T-helper 1 cell (primary cell): ENCODE data around the gene LMNB1.
A peak's percentile ranks its signal among the peaks of the same experiment; 100 is the strongest.
"Not testable (repeated sequence)": the region's sequence is repeated elsewhere in the genome, so short reads cannot be mapped to it uniquely, and the experiment has no call there.

Experiments used
- DNase-seq, 5 donors: peaks; one replicate each; pipeline ENCODE4 v3.0.0-alpha.2; 2012 to 2020
- total RNA-seq, 4 donors: gene quantifications; one replicate each; lab custom pipeline; 2026; lab: John Stamatoyannopoulos, UW

The LMNB1 gene
- 32.1 to 39.1 (median 36.4) reads per million in 4 donors for total RNA-seq

GRCh38 chr5:126776499-126777256, at the start of gene LMNB1:
Gene LMNB1, plus strand, starts transcription at chr5:126777136. Its CDS starts 373 bp downstream, at chr5:126777509.
- DNase-seq: peak; percentile 87 to 96 (median 88)

GRCh38 chr5:126732716-126733115, 44.2 kb upstream of the LMNB1 start:
- DNase-seq: no peak

GRCh38 chr5:126734573-126734972, 42.4 kb upstream of the LMNB1 start:
- not testable (repeated sequence) for DNase-seq

- no peak for DNase-seq
Measured at GRCh38 chr5:126736141-126736540, 40.8 kb upstream of the LMNB1 start.

GRCh38 chr5:126741361-126741760, 35.6 kb upstream of the LMNB1 start:
- DNase-seq: no peak

GRCh38 chr5:126742425-126742824, 34.5 kb upstream of the LMNB1 start:
- no peak for DNase-seq

GRCh38 chr5:126744836-126745235, 32.1 kb upstream of the LMNB1 start:
- no peak for DNase-seq

- DNase-seq: no peak
Measured at GRCh38 chr5:126745259-126745992, 31.5 kb upstream of the LMNB1 start.

GRCh38 chr5:126746290-126746689, 30.6 kb upstream of the LMNB1 start:
- DNase-seq: no peak

GRCh38 chr5:126752081-126752785, 24.7 kb upstream of the LMNB1 start:
- no peak for DNase-seq

GRCh38 chr5:126753227-126753626, 23.7 kb upstream of the LMNB1 start:
- no peak for DNase-seq

GRCh38 chr5:126754609-126755008, 22.3 kb upstream of the LMNB1 start:
- no peak for DNase-seq

GRCh38 chr5:126755593-126755992, 21.3 kb upstream of the LMNB1 start:
- no peak for DNase-seq

GRCh38 chr5:126757713-126758357, 19.1 kb upstream of the LMNB1 start:
- DNase-seq: no peak

GRCh38 chr5:126763371-126763770, 13.6 kb upstream of the LMNB1 start:
- no peak for DNase-seq

- no peak for DNase-seq
Measured at GRCh38 chr5:126769703-126770102, 7.2 kb upstream of the LMNB1 start.

GRCh38 chr5:126773536-126773935, 3.4 kb upstream of the LMNB1 start:
- DNase-seq: not testable (repeated sequence)

GRCh38 chr5:126774595-126774994, 2.3 kb upstream of the LMNB1 start:
- not testable (repeated sequence) for DNase-seq

GRCh38 chr5:126777257-126777974, 480 bp downstream of the LMNB1 start:
- peak; percentile 17 to 83 (median 46) for DNase-seq

- peak; percentile 90 to 99 (median 92) for DNase-seq
Measured at GRCh38 chr5:126777975-126778674, 1.2 kb downstream of the LMNB1 start.

GRCh38 chr5:126778675-126779403, 1.9 kb downstream of the LMNB1 start:
- no peak for DNase-seq
